Psoas muscle (tissue), 8 donors: ENCODE measurements around the gene BMPER. TPM values are rescaled to one million over a fixed set of nuclear protein-coding genes. Genes with fewer than 3 reads are reported as not detected.

Experiments used
- ATAC-seq, 4 donors: fragments of 200-7000 bp; cut with Tn5 transposase; one replicate each; pipeline ENCODE4 v1.9.1; 2020; ENCODE audit warnings: moderate library complexity in 3 of 4, mild to moderate bottlenecking in 2 of 4
- DNase-seq, 2 donors: peaks; one replicate each; pipeline ENCODE4 v3.0.0-alpha.2; 2020
- H3K27ac ChIP-seq: fragments of 200-600 bp; one replicate; pipeline ENCODE4 v1.8.0; 2022
- H3K27me3 ChIP-seq, 3 donors: fragments of 200-600 bp in 1 of 3; one replicate each; pipeline versions ENCODE4 v1.6.1 to v1.8.0; 2013 to 2022; ENCODE audit warnings: low read length in 2 of 3, mild to moderate bottlenecking in 2 of 3, moderate library complexity in 1 of 3; ENCODE audit not compliant: insufficient read depth in 3 of 3
- H3K36me3 ChIP-seq, 2 donors: fragments of 200-600 bp in 1 of 2; one replicate each; pipeline versions ENCODE4 v1.6.1 to v1.8.0; 2013 to 2022; ENCODE audit warnings: low read depth in 1 of 2, mild to moderate bottlenecking in 1 of 2, moderate library complexity in 1 of 2; ENCODE audit not compliant: insufficient read depth in 1 of 2
- H3K4me1 ChIP-seq: fragments of 200-600 bp; one replicate; pipeline ENCODE4 v1.8.0; 2022
- H3K4me3 ChIP-seq: fragments of 200-600 bp; one replicate; pipeline ENCODE4 v1.8.0; 2022; ENCODE audit warnings: mild to moderate bottlenecking
- H3K9me3 ChIP-seq: fragments of 200-600 bp; one replicate; pipeline ENCODE4 v1.8.0; 2022
- CTCF ChIP-seq: fragments of 200-600 bp; IDR thresholded peaks from one replicate; pipeline ENCODE4 v1.8.0; 2022; ENCODE audit warnings: antibody characterized with exemption
- WGBS, 3 donors: extraction: QIAGEN DNeasy Blood & Tissue Kit; methylation state at CpG; one replicate each; pipeline versions ENCODE4 v1.1.6 to v1.1.7; 2013; 5-methylcytosine and 5-hydroxymethylcytosine counted together
- intact Hi-C, 2 donors: fragments of 100-400 bp; cut with DNase I; formaldehyde crosslinking; loops; one replicate each; pipeline versions ENCODE4 v1.11.0 to v1.14.2; 2022
- polyA plus RNA-seq, 3 donors: library from polyadenylated mRNA; stranded (reverse); fragments of 200-250 nt; gene quantifications; one replicate each; pipeline ENCODE4 v1.2.3, GENCODE V29; 2013
- total RNA-seq, 4 donors: library from RNA; stranded (reverse); fragmentation: NEBNext Ultra II Directional in 2 of 4; extraction: Animal tissue kit (Norgen Biotek cat#: 25700) in 2 of 4; gene quantifications; one replicate each; pipeline versions ENCODE4 v1.2.1 to v1.2.4, GENCODE V29; 2021 to 2023
- donor health status: healthy with polysubstance abuse.
- donor health status: DM: no; HTN: no; CAD: no; lungs with moderate emphysema.
- donor health status: Bipolar disorder and iron deficiency.
- donor health status: healthy.
- donor health status: DM: yes; HTN: yes; CAD: no.
- donor health status: DM: no; HTN: no; CAD: no.
- donor health status: DM: no; HTN: no; CAD: no.
- donor health status: DM: yes; HTN: yes; CAD: no.

The BMPER gene
- total and polyA plus RNA-seq, 7 donors, result 1.0 to 7.6 (median 2.4) TPM

- Histone ChIP-seq H3K27ac (no peak overlapping the region), H3K4me1 (no peaks in the 10 kb centered on the region), H3K27me3 (no peaks in the 10 kb centered on the region), H3K36me3 (no peaks in the 10 kb centered on the region), H3K4me3 (no peak overlapping the region), H3K9me3 (no peaks in the 10 kb centered on the region)
- TF ChIP-seq CTCF, result no peak
- DNase-seq (no peak), ATAC-seq (no peak)
- WGBS, 3 donors, result 94 to 97% (median 94%) methylated on average over 5 of the region's 5 CpGs
- intact Hi-C loops, result no loop called here
These were observed 36.2 kb upstream of the BMPER start for GRCh38 chr7:33869176-33869575.

GRCh38 chr7:33870120-33870519 lies 35.2 kb upstream of the BMPER start:
- Histone ChIP-seq H3K9me3 (no peaks in the 10 kb centered on the region), H3K4me3 (no peak overlapping the region), H3K36me3 (no peaks in the 10 kb centered on the region), H3K27me3 (no peaks in the 10 kb centered on the region), H3K4me1 (no peaks in the 10 kb centered on the region), H3K27ac (no peak overlapping the region)
- DNase-seq (no peak), ATAC-seq (no peak)
- 61 to 74% (median 67%) methylated on average over 3 of the region's 3 CpGs for WGBS, 3 donors
- intact Hi-C loops, result no loop called here
- no peak for TF ChIP-seq CTCF

GRCh38 chr7:33872870-33873269 lies 32.5 kb upstream of the BMPER start:
- no peak overlapping the region for H3K4me3 ChIP-seq
- ATAC-seq (no peak), DNase-seq (no peak)
- intact Hi-C loops, result no loop called here
- H3K9me3 ChIP-seq, result no peaks in the 10 kb centered on the region
- H3K27ac ChIP-seq, result no peak overlapping the region
- H3K4me1 ChIP-seq, result no peaks in the 10 kb centered on the region
- WGBS, 3 donors, result 73 to 75% (median 73%) methylated on average over 4 of the region's 4 CpGs
- no peaks in the 10 kb centered on the region for H3K27me3 ChIP-seq
- H3K36me3 ChIP-seq, result no peaks in the 10 kb centered on the region
- TF ChIP-seq CTCF, result no peak

GRCh38 chr7:33873518-33873917 lies 31.8 kb upstream of the BMPER start:
- intact Hi-C loops, result no loop called here
- no peak for ATAC-seq
- no peaks in the 10 kb centered on the region for H3K27me3 ChIP-seq
- TF ChIP-seq CTCF, result no peak
- no peak overlapping the region for H3K27ac ChIP-seq
- H3K4me1 ChIP-seq, result no peaks in the 10 kb centered on the region
- 98 to 100% (median 100%) methylated on average over 1 of the region's 1 CpG for WGBS, 3 donors
- H3K36me3 ChIP-seq, result no peaks in the 10 kb centered on the region
- H3K9me3 ChIP-seq, result no peaks in the 10 kb centered on the region
- DNase-seq, result no peak
- no peak overlapping the region for H3K4me3 ChIP-seq

DNA sequence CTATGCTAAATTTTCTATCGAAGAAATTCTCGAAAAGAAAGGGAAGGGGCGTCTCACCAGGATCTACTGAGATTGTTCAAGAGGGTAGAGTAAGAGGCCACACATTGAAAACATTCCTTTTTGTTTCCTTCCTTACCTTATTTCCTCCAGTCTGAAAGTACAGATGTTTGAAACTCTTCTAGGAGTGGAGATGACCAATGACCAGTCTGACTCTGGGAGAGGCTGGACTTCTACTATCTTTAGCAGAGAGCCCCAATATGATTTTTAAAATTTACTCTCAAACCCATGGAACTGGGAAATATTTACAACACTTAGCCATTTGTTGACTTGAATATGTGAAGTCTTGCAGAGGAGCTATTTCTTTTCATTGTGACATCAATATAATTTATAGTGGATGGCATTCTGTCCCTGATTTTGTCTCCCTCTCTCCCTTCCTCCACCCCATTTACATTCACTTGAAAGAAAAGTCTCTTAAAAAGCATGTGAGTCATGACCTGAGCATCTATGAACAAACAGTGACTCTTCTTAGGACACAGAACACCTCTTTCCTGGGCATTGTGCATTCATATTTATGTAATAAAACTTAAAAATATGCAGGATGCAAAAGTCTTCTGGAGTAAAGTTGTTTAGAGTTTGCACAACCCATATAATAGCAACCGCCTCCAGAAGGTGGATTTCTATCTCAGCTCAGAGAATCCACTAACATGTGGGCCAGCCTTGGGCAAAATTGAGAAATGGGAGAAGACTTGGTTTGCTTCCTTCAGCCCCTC lies 31.2 kb upstream of the BMPER start:
- no peaks in the 10 kb centered on the region for H3K36me3 ChIP-seq
- H3K27ac ChIP-seq, result no peak overlapping the region
- ATAC-seq (no peak), DNase-seq (no peak)
- intact Hi-C loops, result no loop called here
- H3K9me3 ChIP-seq, result no peaks in the 10 kb centered on the region
- TF ChIP-seq CTCF, result no peak
- H3K4me1 ChIP-seq, result no peaks in the 10 kb centered on the region
- no peaks in the 10 kb centered on the region for H3K27me3 ChIP-seq
- H3K4me3 ChIP-seq, result no peak overlapping the region
- 71 to 74% (median 71%) methylated on average over 4 of the region's 4 CpGs for WGBS, 3 donors
